Activated CD4-positive, CD25-positive, alpha-beta regulatory T cell (primary cell): Measurements from ENCODE around the gene A2M.

ENCODE experiments used
- DNase-seq, 4 experiments: peaks; one replicate each; lab custom pipeline; 2025; lab: John Stamatoyannopoulos, UW

The A2M gene

DNA sequence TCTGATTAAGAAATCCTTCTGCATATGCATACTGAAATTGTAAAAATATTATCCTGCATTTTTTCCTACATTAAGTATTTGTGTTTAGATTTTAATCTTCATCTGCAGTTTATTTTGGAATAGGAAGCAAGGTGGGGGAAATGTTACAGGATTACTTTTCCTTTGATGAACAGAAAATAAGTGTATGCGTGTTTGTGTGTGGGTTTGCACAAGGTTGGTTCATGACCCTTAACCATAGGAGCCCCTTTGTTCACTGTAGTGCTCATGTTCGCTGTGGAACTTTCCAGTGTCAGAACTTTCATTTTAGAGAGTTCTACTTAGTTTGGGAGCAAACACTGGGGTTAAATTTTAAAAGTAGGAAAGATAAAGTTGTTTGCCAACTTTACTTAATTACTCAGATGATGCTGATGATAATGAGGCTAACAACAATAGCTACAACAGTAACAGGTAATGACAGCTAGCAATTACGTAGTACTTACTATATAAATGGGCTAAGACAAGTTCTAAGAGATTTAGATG is 6.4 kb upstream of the A2M start:
- no peak for DNase-seq

- DNase-seq: no peak
These were observed 4.9 kb upstream of the A2M start for GRCh38 chr12:9120487-9121184.

DNA sequence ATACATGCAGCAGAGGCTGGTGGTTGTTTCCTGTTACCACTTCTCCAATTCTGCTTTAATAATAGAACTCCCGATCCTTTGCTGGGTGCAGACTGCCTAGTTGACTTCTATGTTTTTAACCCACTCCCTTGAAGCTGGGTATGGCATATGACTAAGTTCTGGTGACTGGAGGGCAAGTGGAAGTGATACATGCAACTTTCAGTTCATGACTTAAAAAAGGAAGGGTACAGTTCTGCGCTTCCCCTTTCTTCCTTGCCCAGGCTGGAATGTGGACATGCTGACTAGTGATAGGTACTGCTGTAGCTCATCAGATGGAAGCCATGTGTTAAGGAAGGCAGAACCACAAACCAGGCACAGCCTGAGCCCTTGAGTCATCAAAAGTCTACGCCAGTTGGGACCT is 2.4 kb upstream of the A2M start:
- DNase-seq: no peak

DNA sequence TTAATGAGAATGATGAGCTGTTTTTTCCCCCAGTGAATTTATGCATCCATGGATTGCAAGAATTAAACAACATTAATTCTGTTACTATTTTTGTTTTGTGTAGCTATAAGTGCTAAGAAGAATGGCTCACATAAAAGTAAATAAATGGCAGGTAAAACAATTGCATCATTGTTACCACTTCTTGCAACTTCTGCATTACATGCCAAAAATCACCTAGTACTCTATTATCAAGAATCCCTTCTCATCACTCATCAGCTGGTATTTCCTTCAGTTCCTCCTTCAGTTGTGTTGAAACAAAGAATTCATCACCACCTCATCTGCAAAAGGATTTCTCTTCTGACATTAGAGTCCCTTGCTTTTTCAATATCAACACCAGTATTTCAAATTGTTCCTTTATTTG is 773 bp downstream of the A2M start:
- no peak for DNase-seq

DNA sequence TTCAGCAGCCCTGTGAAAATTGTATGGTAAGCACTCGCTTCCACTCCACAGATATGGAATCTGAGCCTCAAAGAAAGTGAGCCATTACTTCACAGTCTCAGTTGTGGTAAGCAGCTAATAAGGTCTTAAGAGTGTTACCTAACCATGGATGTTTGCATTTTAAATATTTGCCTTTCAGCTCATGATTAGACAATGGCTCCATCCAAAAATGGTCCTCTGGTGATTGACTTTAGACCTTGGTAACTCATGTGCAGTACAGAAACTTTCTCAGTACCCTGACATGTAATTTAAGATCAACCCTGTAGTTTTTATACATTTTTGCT is 1.8 kb downstream of the A2M start:
- DNase-seq: no peak

- no peak for DNase-seq
These were observed 2.3 kb downstream of the A2M start for GRCh38 chr12:9113296-9113986.

DNA sequence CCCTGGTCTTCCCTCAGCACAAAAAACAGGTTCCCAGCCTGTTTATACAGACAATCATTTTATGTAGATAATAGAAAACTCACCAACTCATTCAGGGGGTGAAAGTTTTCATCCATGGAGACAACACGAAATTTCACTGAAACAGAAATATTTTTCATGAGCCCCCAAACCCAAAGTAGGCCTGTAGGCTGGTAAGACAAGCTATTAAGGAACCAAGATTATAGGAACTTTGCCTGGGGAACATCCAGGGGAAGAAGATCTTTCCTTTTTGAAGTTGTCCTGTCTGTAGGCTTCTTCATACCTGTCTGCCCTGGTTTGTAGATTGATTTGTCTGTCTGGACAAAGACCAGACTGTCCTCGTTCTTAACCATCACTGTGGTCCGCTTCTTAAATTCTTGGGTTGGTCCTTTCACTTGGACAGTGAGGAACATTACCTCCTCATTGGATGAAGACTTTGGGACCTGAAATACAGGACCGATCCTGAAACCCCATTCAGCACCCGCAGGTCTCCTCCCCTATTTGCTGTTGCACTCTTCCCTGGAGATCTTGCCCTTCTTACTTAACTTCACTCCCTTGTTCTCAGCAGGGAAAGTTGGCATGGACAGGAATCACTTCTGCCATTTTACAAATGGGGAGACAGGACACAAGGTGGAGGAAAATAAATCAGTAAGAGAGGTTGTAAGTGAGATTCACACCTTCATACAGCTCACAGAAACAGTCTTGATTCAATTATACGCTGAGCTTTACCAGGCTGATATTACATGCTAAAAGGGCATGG is 3.5 kb downstream of the A2M start:
- no peak for DNase-seq

GRCh38 chr12:9111525-9111924 is 4.2 kb downstream of the A2M start:
- DNase-seq: no peak

GRCh38 chr12:9109737-9110491 is 5.8 kb downstream of the A2M start:
- no peak for DNase-seq

- DNase-seq: no peak
These were observed 6.6 kb downstream of the A2M start for GRCh38 chr12:9109213-9109522.

DNA sequence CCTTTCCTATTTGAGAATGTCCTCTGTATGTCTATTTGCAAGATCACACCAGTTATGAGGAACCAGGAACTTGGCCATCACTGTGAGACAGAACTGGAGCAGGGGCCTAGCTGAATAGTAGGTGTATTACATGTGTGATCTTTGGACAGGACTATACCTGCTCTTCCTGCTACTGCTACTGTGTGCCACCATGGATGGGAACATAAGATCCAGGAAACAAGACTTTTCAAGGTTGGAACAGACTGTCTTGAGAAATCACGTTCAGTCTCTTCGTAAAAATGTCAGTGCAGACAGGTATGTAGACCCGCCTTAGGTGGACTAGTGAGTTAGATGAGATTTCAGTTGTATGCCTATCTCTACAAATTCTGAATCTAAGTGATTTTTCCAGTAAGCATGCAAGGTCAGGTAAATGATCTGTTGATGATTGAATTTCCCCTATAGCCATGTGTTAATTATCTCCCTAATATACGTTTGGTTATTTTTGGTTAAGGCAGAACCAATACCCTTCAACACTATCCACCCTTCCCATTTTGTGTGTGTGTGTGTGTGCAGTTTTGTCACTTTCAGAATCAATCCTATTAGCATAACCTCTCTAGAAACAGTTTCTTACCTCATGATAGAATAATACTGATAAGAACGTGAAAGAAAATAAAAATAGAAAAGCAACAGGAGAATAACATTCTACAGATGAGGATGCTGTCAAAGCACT is 7.1 kb downstream of the A2M start:
- DNase-seq: no peak

DNA sequence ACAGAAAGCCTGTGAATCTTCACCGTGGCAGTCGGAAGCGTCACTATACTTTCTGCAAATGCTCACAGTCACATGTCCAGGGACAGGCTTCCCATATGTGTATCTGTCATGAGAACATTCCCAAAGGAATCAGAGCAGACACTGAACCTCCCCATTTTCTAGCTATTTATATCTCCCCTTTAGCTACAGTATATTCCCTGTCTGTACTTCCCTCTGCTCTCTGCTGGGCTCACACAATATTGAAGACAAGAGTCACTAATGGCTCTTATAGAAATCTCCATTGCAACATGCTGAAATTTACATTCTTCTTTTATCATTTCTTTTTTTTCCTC is 8.2 kb downstream of the A2M start:
- DNase-seq: no peak

DNA sequence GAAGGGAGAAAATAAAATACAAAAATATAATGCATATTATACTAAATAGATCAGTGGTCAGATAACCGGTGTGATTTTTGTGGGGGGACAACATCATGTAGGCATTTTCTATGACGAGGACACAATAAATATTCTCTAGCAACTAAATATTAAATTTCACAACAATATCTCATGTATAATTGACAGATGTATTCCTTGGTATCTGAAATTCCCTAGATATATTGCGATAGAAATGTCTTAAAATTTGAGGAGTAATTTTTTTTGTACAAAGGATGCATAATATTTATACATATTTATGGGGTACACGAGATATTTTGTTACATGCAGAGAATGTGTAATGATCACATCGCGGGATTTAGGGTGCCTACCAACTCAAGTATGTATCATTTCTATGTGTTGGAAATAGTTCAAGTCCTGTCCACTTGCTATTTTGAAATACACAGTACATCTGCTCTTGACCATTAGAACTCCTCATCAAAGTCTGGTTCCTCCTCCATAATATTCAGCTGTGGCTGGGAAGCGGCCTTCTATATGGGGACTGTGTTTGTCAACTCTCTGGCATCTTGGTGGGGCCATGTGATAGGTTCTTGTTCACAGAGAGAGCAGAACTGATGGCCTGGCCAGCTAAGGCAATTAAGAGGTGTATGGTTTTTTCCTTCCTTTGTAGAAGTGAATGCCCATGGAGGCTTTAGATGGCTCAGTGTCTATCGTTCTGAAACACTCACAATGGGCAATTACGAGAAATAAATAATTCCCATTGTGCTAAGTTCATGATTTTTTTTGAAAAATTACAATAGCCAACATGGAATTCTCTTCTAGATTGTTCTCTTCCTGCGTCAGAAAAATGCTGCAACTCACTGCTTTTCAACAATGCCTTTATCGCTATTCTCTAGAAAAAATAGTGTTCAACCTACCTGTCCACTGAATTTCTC is 8.8 kb downstream of the A2M start:
- DNase-seq: no peak

GRCh38 chr12:9106067-9106466 is 9.7 kb downstream of the A2M start:
- DNase-seq: no peak

DNA sequence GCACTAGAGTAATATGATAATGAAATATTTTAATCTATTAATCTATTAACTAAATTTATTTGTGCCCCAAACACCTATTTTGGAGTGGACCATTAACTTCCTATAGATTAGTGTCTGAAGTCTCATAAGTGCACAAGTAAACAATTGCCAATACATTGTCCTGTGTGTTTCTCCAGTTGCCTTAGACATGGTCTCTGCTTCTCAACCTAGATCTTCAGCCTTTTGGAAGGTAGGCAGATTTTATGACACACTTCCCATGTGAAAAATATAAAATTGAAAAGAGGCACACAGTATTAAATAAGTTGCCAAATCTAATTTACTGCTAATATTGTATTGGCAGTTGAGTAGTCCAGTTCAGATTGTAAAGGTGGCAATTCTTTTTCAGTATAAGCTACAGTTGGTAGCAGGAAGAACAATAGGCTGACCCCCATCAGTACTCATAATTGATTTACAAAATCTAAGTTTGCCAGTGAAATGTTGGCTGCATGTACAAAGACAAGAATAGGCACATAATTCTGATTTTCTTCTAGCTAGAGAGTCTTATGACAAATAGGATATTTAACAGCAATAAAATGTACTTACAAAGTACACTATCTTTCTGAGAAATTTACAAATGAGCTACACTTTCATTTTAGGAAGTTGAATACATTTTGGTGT is 10.8 kb downstream of the A2M start:
- DNase-seq: no peak

DNA sequence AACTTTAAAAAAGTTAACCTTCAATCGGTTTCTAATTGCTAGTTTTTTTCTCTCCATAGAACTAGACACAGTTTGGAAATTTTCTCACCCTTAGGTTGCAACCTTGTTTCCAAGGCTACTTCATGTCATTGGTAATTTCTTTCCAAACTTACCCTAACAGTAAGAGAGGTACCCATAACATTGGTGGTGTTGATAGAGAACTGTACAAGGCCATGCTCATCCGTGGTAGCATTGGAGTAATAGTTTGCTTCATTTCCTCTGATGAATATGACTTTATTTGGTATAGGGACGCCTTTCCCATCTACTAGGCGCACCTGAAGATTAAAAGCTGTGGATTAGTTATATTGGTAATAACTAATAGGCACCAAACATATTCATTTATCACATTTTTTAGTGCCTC is 11.6 kb downstream of the A2M start:
- DNase-seq: no peak

DNA sequence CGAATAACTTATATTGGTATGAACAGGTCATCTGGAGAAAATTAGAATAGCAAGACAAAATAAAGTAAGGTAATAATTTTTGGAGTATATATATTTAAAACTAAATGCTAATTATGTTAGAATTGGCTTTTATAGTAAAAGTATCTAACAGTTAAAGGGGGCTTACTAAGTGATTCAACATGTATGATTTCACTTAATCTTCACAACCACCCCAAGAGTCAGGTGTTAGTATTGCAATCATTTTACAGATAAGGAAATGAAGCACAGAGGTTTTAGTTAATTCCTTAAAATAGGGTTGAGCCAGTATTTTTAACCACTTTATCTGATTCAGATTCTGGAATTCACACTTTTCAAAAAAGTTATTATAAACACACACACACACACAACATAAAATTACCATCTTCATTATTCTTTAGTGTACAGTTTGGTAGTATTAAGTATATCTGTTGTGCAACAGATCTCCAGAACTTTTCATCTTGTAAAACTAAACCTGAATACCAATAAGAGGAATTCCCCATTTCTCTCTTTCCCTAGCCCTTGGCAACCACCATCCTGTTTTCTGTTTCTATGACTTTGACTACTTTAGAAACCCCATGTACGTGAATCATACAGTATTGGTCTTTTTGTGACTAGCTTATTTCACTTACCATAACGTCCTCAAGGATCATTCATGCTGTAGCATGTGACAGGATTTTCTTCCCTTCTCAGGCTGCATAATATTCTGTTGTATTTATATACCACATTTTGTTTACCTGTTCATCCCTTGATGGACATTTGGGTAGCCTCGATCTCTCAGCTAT is 12.5 kb downstream of the A2M start:
- no peak for DNase-seq

- no peak for DNase-seq
These were observed 14.6 kb downstream of the A2M start for GRCh38 chr12:9101018-9101687.
